B cell (primary cell): ENCODE data around the gene TOMM40L. TPM values are rescaled to one million over a fixed set of nuclear protein-coding genes. Genes with fewer than 3 reads are reported as not detected.

Experiments
- ATAC-seq: fragments of 200-7000 bp; cut with Tn5 transposase; one replicate; pipeline ENCODE4 v1.10.0; 2021; ENCODE audit warnings: low read depth, mild to moderate bottlenecking, moderate number of reproducible peaks, moderate library complexity
- CTCF ChIA-PET: fragments of 350-600 bp; sonication (Branson Sonifier 250); formaldehyde crosslinking; loops from one replicate; lab custom pipeline; 2021; ENCODE audit warnings: antibody characterized with exemption, inconsistent platforms; lab: Charles Lee
- POLR2A ChIA-PET: fragments of 350-600 bp; sonication (Branson Sonifier 250); formaldehyde crosslinking; loops from one replicate; lab custom pipeline; 2021; ENCODE audit warnings: antibody characterized with exemption; lab: Charles Lee
- DNase-seq: peaks from one replicate; pipeline ENCODE4 v3.0.0; 2013
- H2AFZ ChIP-seq: 2 replicates; pipeline ENCODE4 v1.6.1; 2012; ENCODE audit warnings: mild to moderate bottlenecking, low read depth, low read length; ENCODE audit not compliant: insufficient read depth, poor library complexity, severe bottlenecking
- H3K27ac ChIP-seq, 2 donors: 1 replicate in 1 of 2; 2 replicates in 1 of 2; pipeline ENCODE4 v1.5.1; 2012 to 2013; ENCODE audit warnings: low read length in 2 of 2, mild to moderate bottlenecking in 2 of 2, moderate library complexity in 1 of 2
- H3K27me3 ChIP-seq, 4 experiments: fragments of 200-600 bp in 1 of 4; sonication (generic) in 1 of 4; replicated peaks in 1 of 4; 1 replicate in 2 of 4; 2 replicates in 2 of 4; pipeline versions ENCODE4 v1.6.1 to v1.7.0; 2013 to 2016; ENCODE audit warnings: low read length in 3 of 4, mild to moderate bottlenecking in 2 of 4, mixed read lengths in 1 of 4, moderate library complexity in 1 of 4; ENCODE audit not compliant: insufficient read depth in 4 of 4, control insufficient read depth in 3 of 4; ENCODE audit errors: control extremely low read depth in 1 of 4
- H3K36me3 ChIP-seq, 2 experiments: replicated peaks in 1 of 2; 1 replicate in 1 of 2; 2 replicates in 1 of 2; pipeline versions ENCODE4 v1.6.1 to v1.7.1; 2013; ENCODE audit warnings: low read length in 1 of 2; ENCODE audit not compliant: insufficient read depth in 2 of 2, control insufficient read depth in 1 of 2; ENCODE audit errors: control extremely low read depth in 1 of 2, extremely low read depth in 1 of 2
- H3K4me1 ChIP-seq, 2 donors: fragments of 200-600 bp in 1 of 2; sonication (generic) in 1 of 2; 1 replicate in 1 of 2; 2 replicates in 1 of 2; pipeline versions ENCODE4 v1.5.1 to v1.6.1; 2013 to 2017; ENCODE audit warnings: low read length in 2 of 2; ENCODE audit not compliant: control insufficient read depth in 2 of 2, insufficient read depth in 2 of 2
- H3K4me2 ChIP-seq: replicated peaks from 2 replicates; pipeline ENCODE3; 2012; ENCODE audit warnings: mild to moderate bottlenecking, low read depth, low read length; ENCODE audit not compliant: poor library complexity, severe bottlenecking
- H3K4me3 ChIP-seq, 5 experiments: fragments of 200-600 bp in 1 of 5; sonication (generic) in 1 of 5; 1 replicate in 3 of 5; 2 replicates in 2 of 5; pipeline versions ENCODE4 v1.5.1 to v1.7.0; 2011 to 2016; ENCODE audit warnings: low read length in 4 of 5, mild to moderate bottlenecking in 4 of 5, low read depth in 2 of 5, control low read depth in 1 of 5, moderate library complexity in 1 of 5; ENCODE audit not compliant: insufficient read depth in 1 of 5; ENCODE audit errors: control extremely low read depth in 1 of 5, extremely low read depth in 1 of 5
- H3K79me2 ChIP-seq: fragments of 200-600 bp; sonication (generic); one replicate; pipeline ENCODE4 v1.6.0; 2016; ENCODE audit warnings: low read length; ENCODE audit not compliant: control insufficient read depth, insufficient read depth
- H3K9ac ChIP-seq: fragments of 200-600 bp; sonication (generic); 2 replicates; pipeline ENCODE4 v1.6.1; 2017; ENCODE audit warnings: mild to moderate bottlenecking, low read length, moderate library complexity
- H3K9me3 ChIP-seq, 3 donors: one replicate each; pipeline versions ENCODE4 v1.6.1 to v1.7.1; 2013; ENCODE audit warnings: low read length in 2 of 3; ENCODE audit not compliant: control insufficient read depth in 2 of 3, insufficient read depth in 1 of 3; ENCODE audit errors: control extremely low read depth in 1 of 3
- H4K20me1 ChIP-seq: 2 replicates; pipeline ENCODE4 v1.6.0; 2012; ENCODE audit warnings: mild to moderate bottlenecking, low read length; ENCODE audit not compliant: insufficient read depth, control insufficient read depth, poor library complexity, severe bottlenecking
- H3K27ac Mint-ChIP-seq: one replicate; pipeline ENCODE4 v1.8.0; 2021; ENCODE audit warnings: mixed read lengths
- H3K27me3 Mint-ChIP-seq: one replicate; pipeline ENCODE4 v1.8.0; 2021; ENCODE audit warnings: mixed read lengths
- H3K4me1 Mint-ChIP-seq: one replicate; pipeline ENCODE4 v1.8.0; 2021; ENCODE audit warnings: mixed read lengths
- H3K4me3 Mint-ChIP-seq: one replicate; pipeline ENCODE4 v1.8.0; 2021; ENCODE audit warnings: mixed read lengths
- H3K9me3 Mint-ChIP-seq: one replicate; pipeline ENCODE4 v1.8.0; 2022; ENCODE audit warnings: mixed read lengths; ENCODE audit not compliant: insufficient read depth
- EZH2 ChIP-seq: IDR thresholded peaks from 2 replicates; pipeline ENCODE4 v1.6.1; 2012; ENCODE audit warnings: borderline replicate concordance, low read depth, mild to moderate bottlenecking, moderate library complexity, low read length; ENCODE audit not compliant: insufficient read depth, poor library complexity, severe bottlenecking
- WGBS: methylation state at CpG from one replicate; pipeline ENCODE4 v1.1.5; 2013; ENCODE audit warnings: missing lambda C conversion rate; ENCODE audit not compliant: insufficient coverage; 5-methylcytosine and 5-hydroxymethylcytosine counted together
- intact Hi-C: fragments of 100-400 bp; cut with micrococcal nuclease; formaldehyde crosslinking; loops from one replicate; pipeline ENCODE4 v1.10.0; 2022
- polyA plus RNA-seq: library from polyadenylated mRNA; depleted of rRNA; stranded (reverse); fragments of >200 nt; gene quantifications from 2 replicates; pipeline ENCODE4 v1.2.3, GENCODE V29; 2012
- total RNA-seq, 2 donors: library from RNA; stranded (reverse); fragments of 120-200 nt in 1 of 2; gene quantifications; 1 replicate in 1 of 2; 2 replicates in 1 of 2; pipeline versions ENCODE4 v1.2.3 to v1.2.4, GENCODE V29; 2013 to 2022
- TF ChIP-seq, protein P1 (sequence below): fragments of 200-600 bp; IDR thresholded peaks from one replicate; pipeline ENCODE4 v1.8.0; 2022; ENCODE audit warnings: antibody characterized with exemption, mild to moderate bottlenecking

The TOMM40L gene
- total and polyA plus RNA-seq, 2 donors (not counting 1 experiment from before 2014, with no cell fraction given) = 6.5 to 9.2 TPM

DNA sequence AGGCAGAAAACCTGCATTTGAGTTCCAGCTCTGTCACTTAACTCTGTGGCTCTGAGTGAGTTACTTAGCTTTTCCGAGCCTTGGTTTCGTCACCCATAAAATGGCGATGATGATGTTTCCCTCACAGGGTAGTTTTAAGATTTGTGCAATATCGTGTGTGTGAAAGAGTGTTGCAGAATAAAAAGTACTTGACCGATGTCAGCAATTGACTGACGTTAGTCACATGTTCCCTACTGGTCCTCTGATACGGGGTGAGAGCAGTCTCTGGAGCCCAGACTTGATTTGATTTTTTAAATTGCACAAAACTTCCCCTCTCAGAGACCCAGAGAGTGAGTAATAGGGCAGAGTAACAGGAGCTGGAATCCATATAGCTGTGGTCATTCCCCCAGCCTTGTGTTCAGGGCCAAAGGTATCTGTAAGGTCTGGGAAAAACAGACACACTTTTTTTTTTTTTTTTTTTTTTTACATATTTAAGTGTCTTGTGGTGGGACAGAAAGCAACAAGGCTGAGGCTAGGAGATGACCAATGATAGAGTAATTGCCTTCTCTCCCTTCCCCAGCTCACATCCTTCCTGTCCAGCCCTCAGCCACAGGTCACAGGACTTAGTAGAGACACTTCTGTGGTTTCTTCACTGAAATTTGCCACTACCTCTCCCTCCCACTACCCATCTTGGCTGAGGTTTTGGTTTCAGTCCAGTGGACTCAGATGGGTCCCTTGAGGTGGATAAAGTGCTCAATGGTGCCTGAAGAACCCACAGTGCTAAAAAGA, 8.7 kb upstream of the TOMM40L start:
- H3K4me3 Mint-ChIP-seq = no peak overlapping the region
- Histone ChIP-seq H3K9me3 (no peaks in the 10 kb centered on the region), H4K20me1 (no peaks in the 10 kb centered on the region), H3K27ac (no peak overlapping the region), H3K27me3 (peaks cover 0 to 28% (median 16%) of the 10 kb centered on the region in 4 experiments), H3K79me2 (no peaks in the 10 kb centered on the region), H3K4me2 (no peak overlapping the region), H3K36me3 (peaks cover 5 to 24% of the 10 kb centered on the region in 2 experiments), H3K4me1 (peaks cover 15 to 26% of the 10 kb centered on the region in 2 donors), H2AFZ (no peak overlapping the region), H3K4me3 (peak overlapping the region in 1 of 5 experiments; percentile 50), H3K9ac (no peak overlapping the region)
- ChIA-PET POLR2A (interaction anchor here (0.6 kb wide), 3 partner anchors 14 to 429 kb away, joined by 3 read pairs; no protein-coding TSS in a partner anchor), CTCF (interaction anchor here (1.9 to 3.4 kb wide), 2 partner anchors 9 to 164 kb away, joined by 4 to 19 read pairs; partner anchors contain the start of gene TOMM40L)
- H3K4me1 Mint-ChIP-seq = peaks cover 27% of the 10 kb centered on the region
- H3K27ac Mint-ChIP-seq = no peak overlapping the region
- TF ChIP-seq, protein P1, sequence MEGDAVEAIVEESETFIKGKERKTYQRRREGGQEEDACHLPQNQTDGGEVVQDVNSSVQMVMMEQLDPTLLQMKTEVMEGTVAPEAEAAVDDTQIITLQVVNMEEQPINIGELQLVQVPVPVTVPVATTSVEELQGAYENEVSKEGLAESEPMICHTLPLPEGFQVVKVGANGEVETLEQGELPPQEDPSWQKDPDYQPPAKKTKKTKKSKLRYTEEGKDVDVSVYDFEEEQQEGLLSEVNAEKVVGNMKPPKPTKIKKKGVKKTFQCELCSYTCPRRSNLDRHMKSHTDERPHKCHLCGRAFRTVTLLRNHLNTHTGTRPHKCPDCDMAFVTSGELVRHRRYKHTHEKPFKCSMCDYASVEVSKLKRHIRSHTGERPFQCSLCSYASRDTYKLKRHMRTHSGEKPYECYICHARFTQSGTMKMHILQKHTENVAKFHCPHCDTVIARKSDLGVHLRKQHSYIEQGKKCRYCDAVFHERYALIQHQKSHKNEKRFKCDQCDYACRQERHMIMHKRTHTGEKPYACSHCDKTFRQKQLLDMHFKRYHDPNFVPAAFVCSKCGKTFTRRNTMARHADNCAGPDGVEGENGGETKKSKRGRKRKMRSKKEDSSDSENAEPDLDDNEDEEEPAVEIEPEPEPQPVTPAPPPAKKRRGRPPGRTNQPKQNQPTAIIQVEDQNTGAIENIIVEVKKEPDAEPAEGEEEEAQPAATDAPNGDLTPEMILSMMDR = no peak
- no peak for TF ChIP-seq EZH2
- ATAC-seq (peak; percentile 79), DNase-seq (peak; percentile 65)
- WGBS = 87% methylated on average over 4 of the region's 7 CpGs
- intact Hi-C loops = no loop called here
- H3K9me3 Mint-ChIP-seq = no peaks in the 10 kb centered on the region
- H3K27me3 Mint-ChIP-seq = peaks cover 30% of the 10 kb centered on the region

DNA sequence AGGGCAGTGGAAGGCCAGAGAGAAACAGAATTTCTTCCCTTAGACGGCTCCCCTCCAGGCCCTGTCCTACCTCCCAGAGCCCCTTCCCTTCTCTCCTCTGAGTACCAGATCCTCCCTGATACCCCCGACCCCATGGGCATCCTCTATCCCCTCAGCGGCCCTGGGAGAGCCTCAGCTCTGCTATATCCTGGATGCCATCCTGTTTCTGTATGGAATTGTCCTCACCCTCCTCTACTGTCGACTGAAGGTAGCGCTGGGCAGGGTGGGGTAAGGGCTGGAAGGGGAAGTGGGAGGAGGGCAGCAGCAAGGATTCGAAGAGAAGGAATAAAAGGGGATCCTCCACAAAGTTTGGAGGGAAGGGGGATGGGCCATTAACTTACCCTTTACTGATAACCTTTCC, 8.0 kb upstream of the TOMM40L start:
- no peak overlapping the region for H3K9ac ChIP-seq
- no peaks in the 10 kb centered on the region for H3K9me3 ChIP-seq
- ChIA-PET POLR2A (interaction anchor here (0.6 kb wide), 2 partner anchors 99 to 428 kb away, joined by 3 read pairs; no protein-coding TSS in a partner anchor), CTCF (no interaction called here)
- peaks cover 37% of the 10 kb centered on the region for H3K27me3 Mint-ChIP-seq
- WGBS = 82% methylated on average over 2 of the region's 6 CpGs
- no peak overlapping the region for H2AFZ ChIP-seq
- H3K4me1 Mint-ChIP-seq = peaks cover 27% of the 10 kb centered on the region
- intact Hi-C loops = no loop called here
- H3K27me3 ChIP-seq = peaks cover 0 to 35% (median 24%) of the 10 kb centered on the region in 4 experiments
- peaks cover 15 to 26% of the 10 kb centered on the region in 2 donors for H3K4me1 ChIP-seq
- H3K4me3 ChIP-seq = no peak overlapping the region
- no peak for ATAC-seq
- TF ChIP-seq, protein P1 = no peak
- no peak overlapping the region for H3K4me2 ChIP-seq
- no peak overlapping the region for H3K27ac Mint-ChIP-seq
- no peak overlapping the region for H3K4me3 Mint-ChIP-seq
- H3K9me3 Mint-ChIP-seq = no peaks in the 10 kb centered on the region
- H3K36me3 ChIP-seq = peaks cover 5 to 18% of the 10 kb centered on the region in 2 experiments
- no peaks in the 10 kb centered on the region for H4K20me1 ChIP-seq
- no peak for DNase-seq
- H3K27ac ChIP-seq = no peak overlapping the region
- no peaks in the 10 kb centered on the region for H3K79me2 ChIP-seq
